ENCODE results near the gene GALNT2. TPM values are rescaled to one million over a fixed set of nuclear protein-coding genes. Genes with fewer than 3 reads are reported as not detected.

Gene GALNT2
- total RNA-seq, 1 experiment from 2014 or later, result 152 TPM

- TF ChIP-seq SIN3A (IDR thresholded peaks at IDR 0.05; ENCODE audit: borderline replicate concordance, insufficient read depth, low read depth, low read length) (no peak), REST (IDR thresholded peaks at IDR 0.05; ENCODE audit: insufficient read depth in 1 of 2, low read depth in 2 of 2, low read length in 1 of 2) (no peak), POLR2AphosphoS5 (IDR thresholded peaks at IDR 0.05; ENCODE audit: low read depth, low read length) (no peak), TCF7L2 (IDR thresholded peaks at IDR 0.05; ENCODE audit: low read depth, low read length) (no peak), CTCF (IDR thresholded peaks at IDR 0.05) (no peak)
- in situ Hi-C loops (cut with HindIII; ENCODE audit: low pct_unique_long_range_greater_than_20kb, low sequenced_read_pairs), result no loop called here
- ATAC-seq (no peak), DNase-seq (ENCODE audit: low read depth, low spot score) (no peak)
- BruUV-seq (replicated peaks), result no TSS peak
- Histone ChIP-seq H3K36me3 (ENCODE audit: control insufficient read depth, insufficient read depth, low read length) (no peaks in the 10 kb centered on the region), H3K27ac (ENCODE audit: low read length) (no peak overlapping the region), H3K4me1 (ENCODE audit: control insufficient read depth, insufficient read depth, low read length) (no peaks in the 10 kb centered on the region), H3K27me3 (ENCODE audit: control insufficient read depth, insufficient read depth, low read length) (no peaks in the 10 kb centered on the region), H3K9me3 (ENCODE audit: control insufficient read depth, insufficient read depth, low read depth, low read length) (no peaks in the 10 kb centered on the region), H3K4me3 (ENCODE audit: low read depth in 2 of 2, low read length in 2 of 2) (no peak overlapping the region)
- intact Hi-C loops (cut with micrococcal nuclease; ENCODE audit: unreplicated experiment), result no loop called here
- CTCF ChIA-PET, result no interaction called here
- POLR2A ChIA-PET, result no interaction called here
Observed at GRCh38 chr1:230135726-230136125, 68.7 kb downstream of the GALNT2 start.

- in situ Hi-C loops (cut with HindIII; ENCODE audit: low pct_unique_long_range_greater_than_20kb, low sequenced_read_pairs) (no loop called here), intact Hi-C loops (cut with micrococcal nuclease; ENCODE audit: unreplicated experiment) (no loop called here)
- CTCF ChIA-PET, result no interaction called here
- POLR2A ChIA-PET, result no interaction called here
- no peak overlapping the region for H3K27ac ChIP-seq (ENCODE audit: low read length)
- ATAC-seq (no peak), DNase-seq (ENCODE audit: low read depth, low spot score) (no peak)
- H3K9me3 ChIP-seq (ENCODE audit: control insufficient read depth, insufficient read depth, low read depth, low read length), result no peaks in the 10 kb centered on the region
- no peaks in the 10 kb centered on the region for H3K4me1 ChIP-seq (ENCODE audit: control insufficient read depth, insufficient read depth, low read length)
- BruUV-seq (replicated peaks), result no TSS peak
- no peak overlapping the region for H3K4me3 ChIP-seq (ENCODE audit: low read depth in 2 of 2, low read length in 2 of 2)
- no peaks in the 10 kb centered on the region for H3K36me3 ChIP-seq (ENCODE audit: control insufficient read depth, insufficient read depth, low read length)
- no peaks in the 10 kb centered on the region for H3K27me3 ChIP-seq (ENCODE audit: control insufficient read depth, insufficient read depth, low read length)
- TF ChIP-seq POLR2AphosphoS5 (IDR thresholded peaks at IDR 0.05; ENCODE audit: low read depth, low read length) (no peak), TCF7L2 (IDR thresholded peaks at IDR 0.05; ENCODE audit: low read depth, low read length) (no peak), REST (IDR thresholded peaks at IDR 0.05; ENCODE audit: insufficient read depth in 1 of 2, low read depth in 2 of 2, low read length in 1 of 2) (no peak), CTCF (IDR thresholded peaks at IDR 0.05) (no peak)
Observed at GRCh38 chr1:230136453-230137336, 69.7 kb downstream of the GALNT2 start.
